Ovary (tissue), 3 donors: ENCODE results near the gene GPR132.

ENCODE experiments used
- CTCF ChIP-seq, 3 donors: fragments of 450-650 bp in 2 of 3; fragments of 200-600 bp in 1 of 3; IDR thresholded peaks; one replicate each; pipeline versions ENCODE4 v1.5.1 to v1.8.0; 2016 to 2022; ENCODE audit warnings: antibody characterized with exemption in 3 of 3, mild to moderate bottlenecking in 1 of 3
- EP300 ChIP-seq: sonication (generic); formaldehyde crosslinking; IDR thresholded peaks from one replicate; pipeline ENCODE4 v1.6.1; 2017; ENCODE audit warnings: antibody characterized with exemption
- POLR2A ChIP-seq: fragments of 450-650 bp; IDR thresholded peaks from one replicate; pipeline ENCODE4 v1.6.1; 2017; ENCODE audit warnings: antibody characterized with exemption, mild to moderate bottlenecking, moderate library complexity
- donor health status: DM: no; HTN: no; CAD: no.

GRCh38 chr14:105100910-105101309 is 35.7 kb upstream of the GPR132 start:
- TF ChIP-seq CTCF (IDR thresholded peaks at IDR 0.05) (no peak), EP300 (no peak), POLR2A (no peak)
